K562 (cell line): Measurements from ENCODE around the gene BRD7. TPM values are rescaled to one million over a fixed set of nuclear protein-coding genes. Genes with fewer than 3 reads are reported as not detected.

Source experiments
- CXXC5 ChIP-seq: fragments of 250-450 bp; sonication (Bioruptor Pico); IDR thresholded peaks from 2 replicates; pipeline ENCODE4 v1.8.0; 2022; ENCODE audit warnings: inconsistent platforms, mild to moderate bottlenecking, moderate library complexity
- HBP1 ChIP-seq: fragments of 450-650 bp; formaldehyde crosslinking; IDR thresholded peaks from 2 replicates; pipeline ENCODE4 v1.4.0; 2022; ENCODE audit warnings: missing genetic modification characterization
- NFE2L1 ChIP-seq: fragments of 450-650 bp; IDR thresholded peaks from 2 replicates; pipeline ENCODE4 v1.6.1; 2016; ENCODE audit warnings: missing genetic modification characterization, low read depth, mild to moderate bottlenecking, missing compliant biosample characterization, moderate library complexity, borderline replicate concordance
- POLR2AphosphoS5 ChIP-seq: IDR thresholded peaks from 2 replicates; pipeline ENCODE4 v1.6.1; 2011; ENCODE audit warnings: mild to moderate bottlenecking, low read depth, low read length, moderate library complexity; ENCODE audit not compliant: control insufficient read depth, insufficient read depth
- POLR2G ChIP-seq: fragments of 200-400 bp; formaldehyde crosslinking; IDR thresholded peaks from 2 replicates; pipeline ENCODE4 v1.6.1; 2017; ENCODE audit warnings: low read depth, mild to moderate bottlenecking, antibody characterized with exemption, low read length, moderate library complexity
- RBM22 ChIP-seq: fragments of 200-400 bp; formaldehyde crosslinking; IDR thresholded peaks from 2 replicates; pipeline ENCODE4 v1.6.1; 2018; ENCODE audit warnings: low read length, low read depth; ENCODE audit not compliant: poor library complexity, severe bottlenecking
- REST ChIP-seq, 2 experiments: fragments of 450-650 bp; formaldehyde crosslinking in 1 of 2; IDR thresholded peaks; 2 replicates each; pipeline versions ENCODE4 v1.4.0 to v1.6.1; 2014 to 2020; ENCODE audit warnings: mild to moderate bottlenecking in 2 of 2, borderline replicate concordance in 1 of 2, low read depth in 1 of 2
- ZBTB33 ChIP-seq: sonication (generic); formaldehyde crosslinking; IDR thresholded peaks from 2 replicates; pipeline ENCODE4 v1.8.1; 2023; ENCODE audit warnings: mild to moderate bottlenecking, missing genetic modification reagents
- polyA plus RNA-seq, 8 experiments: library from polyadenylated mRNA; depleted of rRNA in 4 of 8; stranded (reverse) in 5 of 8; unstranded in 3 of 8; fragments of >200 nt; fragmentation: Nextera tagmentation in 2 of 8; fragmentation: Illumina TruSeq in 1 of 8; extraction: Ambion mirVana in 2 of 8; extraction: Trizol in 1 of 8; gene quantifications; 2 replicates each; pipeline versions ENCODE4 v1.2.1 to v1.2.3, GENCODE V29; 2011 to 2014; ENCODE audit warnings: inconsistent platforms in 1 of 8, missing spikeins in 1 of 8
- total RNA-seq, 7 experiments: library from RNA; depleted of rRNA in 6 of 7; stranded (reverse); fragments of >200 nt in 6 of 7; fragmentation: Illumina TruSeq in 2 of 7; extraction: Trizol in 2 of 7; gene quantifications; 2 replicates each; pipeline versions ENCODE4 v1.2.1 to v1.2.3, GENCODE V29; 2011 to 2021; ENCODE audit warnings: low replicate concordance in 1 of 7
- TF ChIP-seq, protein P1 (sequence below), 2 experiments: fragments of 150-350 bp in 1 of 2; IDR thresholded peaks; 2 replicates each; pipeline ENCODE4 v1.6.1; 2012 to 2016; ENCODE audit warnings: low read depth in 2 of 2, low read length in 2 of 2, mild to moderate bottlenecking in 1 of 2, moderate library complexity in 1 of 2

Gene BRD7
- total and polyA plus RNA-seq, 9 of the 15 experiments (the other 6 are each of a cell fraction or from before 2014, with no cell fraction given), result 20.6 to 101 (median 68.7) TPM

- TF ChIP-seq REST (IDR thresholded peaks at IDR 0.05; ENCODE audit: borderline replicate concordance), result no peak
- TF ChIP-seq REST (CRISPR knock-in tag; IDR thresholded peaks at IDR 0.05; ENCODE audit: low read depth), result no peak
- no peak for TF ChIP-seq NFE2L1 (tag)
- TF ChIP-seq POLR2G, result peak; percentile 64
- no peak for TF ChIP-seq CXXC5 (CRISPR knock-in tag)
- TF ChIP-seq ZBTB33 (CRISPR knock-in tag), result peak; percentile 61; the same call in 1 of the 2 replicates
- TF ChIP-seq, protein P1, sequence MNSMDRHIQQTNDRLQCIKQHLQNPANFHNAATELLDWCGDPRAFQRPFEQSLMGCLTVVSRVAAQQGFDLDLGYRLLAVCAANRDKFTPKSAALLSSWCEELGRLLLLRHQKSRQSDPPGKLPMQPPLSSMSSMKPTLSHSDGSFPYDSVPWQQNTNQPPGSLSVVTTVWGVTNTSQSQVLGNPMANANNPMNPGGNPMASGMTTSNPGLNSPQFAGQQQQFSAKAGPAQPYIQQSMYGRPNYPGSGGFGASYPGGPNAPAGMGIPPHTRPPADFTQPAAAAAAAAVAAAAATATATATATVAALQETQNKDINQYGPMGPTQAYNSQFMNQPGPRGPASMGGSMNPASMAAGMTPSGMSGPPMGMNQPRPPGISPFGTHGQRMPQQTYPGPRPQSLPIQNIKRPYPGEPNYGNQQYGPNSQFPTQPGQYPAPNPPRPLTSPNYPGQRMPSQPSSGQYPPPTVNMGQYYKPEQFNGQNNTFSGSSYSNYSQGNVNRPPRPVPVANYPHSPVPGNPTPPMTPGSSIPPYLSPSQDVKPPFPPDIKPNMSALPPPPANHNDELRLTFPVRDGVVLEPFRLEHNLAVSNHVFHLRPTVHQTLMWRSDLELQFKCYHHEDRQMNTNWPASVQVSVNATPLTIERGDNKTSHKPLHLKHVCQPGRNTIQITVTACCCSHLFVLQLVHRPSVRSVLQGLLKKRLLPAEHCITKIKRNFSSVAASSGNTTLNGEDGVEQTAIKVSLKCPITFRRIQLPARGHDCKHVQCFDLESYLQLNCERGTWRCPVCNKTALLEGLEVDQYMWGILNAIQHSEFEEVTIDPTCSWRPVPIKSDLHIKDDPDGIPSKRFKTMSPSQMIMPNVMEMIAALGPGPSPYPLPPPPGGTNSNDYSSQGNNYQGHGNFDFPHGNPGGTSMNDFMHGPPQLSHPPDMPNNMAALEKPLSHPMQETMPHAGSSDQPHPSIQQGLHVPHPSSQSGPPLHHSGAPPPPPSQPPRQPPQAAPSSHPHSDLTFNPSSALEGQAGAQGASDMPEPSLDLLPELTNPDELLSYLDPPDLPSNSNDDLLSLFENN (IDR thresholded peaks at IDR 0.05; ENCODE audit: low read depth in 2 of 2, low read length in 2 of 2), result no peak
- TF ChIP-seq POLR2AphosphoS5, result peak; percentile 48; the same call in 1 of the 2 replicates
- peak; percentile 60 for TF ChIP-seq RBM22
- no peak for TF ChIP-seq HBP1
Observed at GRCh38 chr16:50313596-50314478, 55.0 kb downstream of the BRD7 start (continued).
